ENCODE measurements around the gene MYH1. TPM values are rescaled to one million over a fixed set of nuclear protein-coding genes. Genes with fewer than 3 reads are reported as not detected.

The MYH1 gene
- total RNA-seq, 1 experiment from 2014 or later, result not detected

GRCh38 chr17:10563991-10564660 lies 45.8 kb upstream of the MYH1 start:
- no peak overlapping the region for H2AFZ ChIP-seq (ENCODE audit: low read length)
- no peaks in the 10 kb centered on the region for H3K79me2 ChIP-seq (ENCODE audit: insufficient read depth, low read length)
- no peak overlapping the region for H2BK120ac ChIP-seq (ENCODE audit: low read depth, low read length, poor library complexity, severe bottlenecking)

More at GRCh38 chr17:10563991-10564660, 45.8 kb upstream of the MYH1 start:
- H3K23me2 ChIP-seq (ENCODE audit: insufficient read length, low read depth, low read length, poor library complexity, severe bottlenecking), result no peaks in the 10 kb centered on the region
- H3K27ac ChIP-seq (ENCODE audit: insufficient read length, low read depth, low read length), result no peak overlapping the region
- no peak for TF ChIP-seq CTCF (conservative IDR thresholded peaks at IDR 0.05)
- no peaks in the 10 kb centered on the region for H3K9me3 ChIP-seq (ENCODE audit: control insufficient read depth, low read depth, low read length)
- Mint-ChIP-seq H3K36me3 (ENCODE audit: insufficient read depth in 1 of 3, low read depth in 3 of 3) (peaks cover 0 to 4% (median 0%) of the 10 kb centered on the region in 3 experiments; a peak in 2 of 7 replicates), H3K4me1 (peaks cover 0 to 3% of the 10 kb centered on the region in 2 experiments; a peak in 1 of 4 replicates), H3K9me3 (no peaks in the 10 kb centered on the region; a peak in 1 of 5 replicates), H3K27me3 (ENCODE audit: low read depth) (no peaks in the 10 kb centered on the region), H3K4me3 (no peak overlapping the region), H3K27ac (no peak overlapping the region)
- no peaks in the 10 kb centered on the region for H3K4me1 ChIP-seq (ENCODE audit: insufficient read depth, low read length)
- H3K4me2 ChIP-seq (ENCODE audit: insufficient read depth, insufficient read length, low read length), result no peak overlapping the region
- H4K20me1 ChIP-seq (ENCODE audit: control insufficient read depth, insufficient read depth, insufficient read length), result no peaks in the 10 kb centered on the region
- H4K8ac ChIP-seq (replicated peaks; ENCODE audit: insufficient read length, low read depth, low read length), result no peak overlapping the region
- no peak overlapping the region for H3K4ac ChIP-seq (ENCODE audit: low read depth, low read length)
- no peak overlapping the region for H2BK12ac ChIP-seq (ENCODE audit: insufficient read length, low read depth, low read length)
- H2BK15ac ChIP-seq (ENCODE audit: low read depth, low read length), result no peak overlapping the region
- H3K18ac ChIP-seq (ENCODE audit: insufficient read length, low read depth, low read length), result no peak overlapping the region
- no peaks in the 10 kb centered on the region for H3K79me1 ChIP-seq (ENCODE audit: insufficient read depth, low read depth, low read length, poor library complexity, severe bottlenecking)
- H3K9ac ChIP-seq (ENCODE audit: extremely low read depth, insufficient read length, low read length), result no peak overlapping the region
- H3K56ac ChIP-seq (ENCODE audit: insufficient read length, low read depth, low read length), result no peak overlapping the region
- no peak overlapping the region for H2AK5ac ChIP-seq (ENCODE audit: insufficient read length, low read length)
- H4K5ac ChIP-seq (ENCODE audit: insufficient read length, low read depth, low read length), result no peak overlapping the region
- no peak overlapping the region for H4K91ac ChIP-seq (ENCODE audit: insufficient read length, low read depth, low read length)
- no peak overlapping the region for H2BK20ac ChIP-seq (ENCODE audit: low read depth, low read length, poor library complexity, severe bottlenecking)
- H3K23ac ChIP-seq (ENCODE audit: insufficient read length, low read depth, low read length), result no peak overlapping the region
- no CpG with 5 or more reads among the region's 2 CpGs for WGBS (ENCODE audit: extremely low coverage, insufficient read length, low lambda C conversion rate)
- no peak for DNase-seq
- no peaks in the 10 kb centered on the region for H3K27me3 ChIP-seq (ENCODE audit: insufficient read depth, low read length)
- no peak overlapping the region for H2BK5ac ChIP-seq (ENCODE audit: insufficient read length, low read length)
- H3T11ph ChIP-seq (ENCODE audit: low read length), result no peak overlapping the region
- no peak overlapping the region for H3K14ac ChIP-seq (ENCODE audit: insufficient read depth, low read length)
